Measurements from ENCODE around the gene USP31.

DNA sequence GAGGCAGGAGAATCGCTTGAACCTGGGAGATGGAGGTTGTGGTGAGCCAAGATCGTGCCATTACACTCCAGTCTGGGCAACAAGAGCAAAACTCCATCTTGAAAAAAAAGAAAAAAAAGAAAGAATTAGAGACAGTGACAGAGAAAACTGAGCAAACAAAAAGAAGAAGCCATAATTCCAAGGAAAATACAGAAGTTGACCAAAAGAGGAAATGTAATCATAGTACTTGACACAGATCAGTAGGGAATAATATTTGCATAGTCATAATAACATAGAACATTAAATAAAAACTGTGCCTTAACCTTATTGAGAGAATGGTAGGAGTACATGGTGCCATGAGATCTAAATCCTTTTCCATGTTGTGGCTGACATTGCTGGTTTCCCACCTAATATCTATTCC, 14.7 kb upstream of the USP31 start:
- TF ChIP-seq CTCF (IDR thresholded peaks at IDR 0.05) (no peak), POLR2A (IDR thresholded peaks at IDR 0.05) (no peak)

Data from right lobe of liver (tissue), 4 donors.